ENCODE data around the gene GRB10.

Gene GRB10

DNA sequence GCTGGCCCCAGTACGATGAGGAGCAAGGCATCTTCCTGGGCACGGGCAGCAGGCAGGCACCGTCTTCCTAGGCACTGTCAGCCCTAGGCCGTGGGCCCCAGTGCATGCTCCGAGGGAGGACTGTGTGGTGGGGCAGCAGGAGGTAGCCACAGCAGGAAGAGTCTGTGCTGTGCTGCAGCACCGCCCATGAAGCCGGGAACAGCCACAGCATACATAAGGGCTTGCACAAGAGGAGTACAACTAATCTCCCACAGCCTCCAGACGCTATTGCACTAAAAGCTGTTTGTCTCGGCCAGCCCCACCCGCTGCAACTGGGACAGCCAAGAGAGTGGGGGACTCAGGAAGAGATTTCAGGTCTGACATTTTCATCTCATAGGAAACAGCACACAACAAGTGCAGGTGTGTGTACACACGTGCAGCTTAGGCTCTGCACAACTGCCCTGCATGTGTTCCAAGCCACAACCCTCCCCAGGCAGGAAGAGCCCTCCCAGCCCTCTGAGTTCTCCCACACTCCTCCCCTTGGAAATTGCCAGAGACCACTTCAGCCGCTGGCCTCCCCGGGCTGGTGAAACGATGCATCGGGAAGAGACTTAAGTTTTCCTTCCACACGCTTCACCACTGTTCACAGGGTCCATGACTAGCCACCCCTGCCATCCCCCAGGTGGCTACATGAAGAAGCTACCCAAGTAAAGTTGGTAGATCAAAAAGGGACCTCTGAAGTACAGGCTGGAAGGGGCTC, 129.4 kb downstream of the GRB10 start:
- no peak for DNase-seq (ENCODE audit: low read depth)

DNA sequence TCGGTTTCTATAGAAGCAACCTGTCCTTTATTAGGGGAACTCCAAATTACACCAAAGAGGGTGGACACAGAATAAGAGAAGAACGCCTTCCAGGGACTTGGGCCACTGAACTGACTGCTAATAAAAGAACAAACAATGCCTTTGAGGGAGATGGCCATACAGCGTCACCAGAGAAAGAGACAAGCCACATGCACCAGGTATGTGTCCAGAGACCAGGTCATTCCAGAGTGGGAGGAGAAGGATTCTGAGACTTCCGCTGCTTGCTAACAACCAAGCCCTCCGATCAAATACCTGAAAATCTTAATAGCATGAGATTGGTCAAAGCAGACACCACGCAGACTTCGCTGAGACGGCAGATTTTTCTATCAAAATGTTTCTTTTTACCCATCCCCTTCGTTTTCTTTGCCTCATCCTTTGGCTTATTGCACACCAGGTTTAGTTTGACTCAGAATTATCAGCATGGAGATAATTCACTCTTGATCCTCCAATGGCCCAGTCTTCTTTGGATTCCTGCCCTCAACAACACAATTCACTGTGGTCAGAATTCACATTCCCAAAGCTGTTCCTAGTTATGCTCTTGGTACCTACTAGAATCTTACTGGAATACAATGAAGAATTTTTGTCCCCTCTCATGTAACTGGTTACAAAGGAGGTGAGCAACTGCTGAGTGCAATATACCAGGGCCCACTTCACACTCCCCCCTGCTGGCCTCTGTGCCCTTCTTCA, 130.1 kb downstream of the GRB10 start:
- DNase-seq (ENCODE audit: low read depth), result no peak

DNA sequence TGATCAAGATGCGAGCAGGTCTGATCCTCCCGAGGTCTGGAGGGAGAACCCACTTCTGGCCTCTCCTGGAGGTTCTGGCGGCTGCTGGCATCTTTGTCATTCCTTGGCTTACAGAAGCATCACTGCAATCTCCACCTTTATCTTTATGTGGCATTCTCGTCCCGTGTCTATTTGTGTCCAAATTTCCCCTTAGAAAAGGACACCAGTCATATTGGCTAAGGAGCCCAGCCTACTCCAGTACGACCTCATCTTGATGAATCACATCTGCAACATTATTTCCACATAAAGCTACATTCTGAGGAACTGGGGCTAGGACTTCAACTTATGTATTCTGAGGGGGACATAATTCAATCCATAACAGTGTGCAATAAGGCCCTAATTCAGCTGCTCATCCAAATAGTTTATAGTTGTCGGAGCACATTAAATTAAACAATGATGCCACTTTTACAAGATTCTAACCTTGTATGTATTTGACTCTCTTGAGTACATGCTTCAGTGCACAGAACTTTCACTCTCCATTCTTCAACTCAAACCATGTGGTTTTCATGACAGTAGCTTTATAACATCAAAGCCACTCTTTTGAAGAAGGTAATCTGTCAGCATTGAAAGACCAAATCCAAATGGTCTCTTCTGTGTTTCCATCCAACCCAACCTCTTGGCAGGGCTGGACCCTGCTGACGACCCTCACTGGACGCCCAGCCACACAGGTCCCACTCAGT, 131.3 kb downstream of the GRB10 start:
- DNase-seq (ENCODE audit: low read depth), result no peak

DNA sequence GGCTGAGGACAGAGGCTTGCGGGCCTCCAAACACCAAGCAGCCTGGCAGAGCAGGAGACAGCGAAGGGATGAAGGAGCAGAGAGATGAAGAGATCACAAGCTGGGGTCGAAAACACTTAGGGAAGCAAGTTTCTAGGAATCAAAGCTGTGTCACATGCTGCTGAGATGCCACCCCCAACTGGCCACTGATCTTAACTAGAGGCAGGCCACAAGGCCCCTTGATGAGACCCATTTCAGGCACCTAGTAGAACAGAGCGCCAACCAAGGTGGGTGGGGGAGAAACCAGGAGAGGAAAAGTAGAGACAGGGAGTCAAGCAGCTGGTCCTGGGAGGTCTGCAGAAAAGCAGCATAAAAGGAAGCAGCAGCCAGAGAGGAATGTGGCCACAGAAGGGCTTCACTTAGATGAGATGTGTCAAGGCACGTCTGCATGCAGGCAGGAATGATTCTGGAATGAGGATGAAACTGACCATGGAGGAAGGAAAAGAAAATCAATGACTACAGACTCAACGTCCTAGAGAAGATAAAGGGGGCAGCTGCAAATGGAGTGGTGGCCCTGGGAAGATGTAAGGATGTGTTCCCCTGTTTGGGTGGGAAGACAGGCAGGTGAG, 132.5 kb downstream of the GRB10 start:
- DNase-seq (ENCODE audit: low read depth), result no peak

DNA sequence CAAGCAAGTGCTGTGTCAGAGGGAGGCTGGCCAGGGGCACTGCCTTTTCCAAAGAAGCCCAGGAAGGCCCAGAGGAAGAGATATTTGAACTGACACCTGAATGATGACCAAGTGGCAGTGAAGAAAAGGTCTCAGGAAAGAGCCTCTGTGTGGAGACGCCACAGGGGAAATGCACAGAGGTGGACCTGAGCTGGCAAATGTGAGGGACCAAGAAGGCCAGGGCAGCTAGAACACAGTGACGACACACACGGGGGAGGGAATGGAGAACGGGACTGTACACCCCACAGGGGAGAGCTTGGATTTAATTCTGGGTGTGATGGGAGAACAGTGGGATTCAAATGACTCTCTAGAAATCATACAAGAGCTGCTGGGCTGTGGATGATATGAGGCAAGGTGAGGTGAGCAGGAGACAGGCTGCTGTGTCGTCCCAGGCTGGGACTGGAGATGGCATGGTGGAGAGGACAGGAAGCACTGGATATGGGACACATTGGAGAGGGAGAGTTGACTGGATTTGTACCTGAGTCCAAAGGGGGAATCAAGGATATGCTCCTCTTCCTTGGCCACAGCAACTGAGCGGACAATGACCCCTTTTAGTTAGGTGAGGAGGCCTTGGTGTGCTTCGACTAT, 133.3 kb downstream of the GRB10 start:
- no peak for DNase-seq (ENCODE audit: low read depth)

DNA sequence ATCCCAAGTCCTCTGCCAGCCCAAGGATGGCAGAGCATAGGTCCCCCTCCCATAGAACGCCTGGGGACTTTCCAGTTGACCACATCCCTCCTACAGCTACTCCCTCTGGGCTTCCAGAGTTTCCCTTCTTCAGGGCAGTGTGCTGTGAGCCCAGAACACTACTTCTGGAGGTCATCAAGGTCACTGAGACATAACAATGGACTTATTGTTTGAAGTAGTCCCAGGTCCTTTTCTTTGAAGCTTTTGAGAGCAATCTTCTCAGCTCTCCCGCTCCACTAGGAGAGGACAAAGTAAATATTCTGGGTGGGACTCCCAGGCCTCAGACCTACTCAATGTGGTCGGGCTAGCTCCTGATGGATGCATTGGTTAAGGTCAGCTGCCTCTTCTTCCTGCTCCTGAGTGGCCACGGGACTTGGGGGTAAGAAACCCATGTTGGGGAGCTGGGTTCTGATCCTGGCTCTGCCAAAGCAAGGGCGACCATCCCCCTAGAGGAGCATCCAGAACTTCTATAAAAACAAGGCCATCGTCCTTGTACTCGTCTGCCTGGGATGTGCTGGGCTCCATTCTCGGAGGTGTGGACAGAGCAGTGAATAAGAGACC, 134.0 kb downstream of the GRB10 start:
- no peak for DNase-seq (ENCODE audit: low read depth)

DNA sequence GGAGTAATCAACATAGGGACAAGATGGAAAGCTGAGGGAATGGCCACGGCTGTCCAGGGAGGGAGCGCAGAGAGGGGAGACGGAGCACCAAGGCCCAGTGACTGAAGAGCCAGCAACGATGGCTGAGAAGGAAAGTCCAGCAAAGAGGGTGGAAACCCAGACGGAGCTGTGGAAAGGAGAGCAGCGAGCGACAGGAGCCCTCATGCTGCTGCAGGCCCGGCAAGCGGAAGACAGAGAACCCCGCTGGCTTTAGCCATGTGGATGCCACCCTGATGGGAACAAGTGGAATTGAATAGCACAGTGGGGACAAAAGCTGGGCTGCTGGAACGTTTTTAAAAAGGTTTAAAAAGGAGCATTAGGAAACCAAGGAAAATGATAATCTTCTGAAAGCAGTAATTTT, 134.6 kb downstream of the GRB10 start:
- DNase-seq (ENCODE audit: low read depth), result no peak

DNA sequence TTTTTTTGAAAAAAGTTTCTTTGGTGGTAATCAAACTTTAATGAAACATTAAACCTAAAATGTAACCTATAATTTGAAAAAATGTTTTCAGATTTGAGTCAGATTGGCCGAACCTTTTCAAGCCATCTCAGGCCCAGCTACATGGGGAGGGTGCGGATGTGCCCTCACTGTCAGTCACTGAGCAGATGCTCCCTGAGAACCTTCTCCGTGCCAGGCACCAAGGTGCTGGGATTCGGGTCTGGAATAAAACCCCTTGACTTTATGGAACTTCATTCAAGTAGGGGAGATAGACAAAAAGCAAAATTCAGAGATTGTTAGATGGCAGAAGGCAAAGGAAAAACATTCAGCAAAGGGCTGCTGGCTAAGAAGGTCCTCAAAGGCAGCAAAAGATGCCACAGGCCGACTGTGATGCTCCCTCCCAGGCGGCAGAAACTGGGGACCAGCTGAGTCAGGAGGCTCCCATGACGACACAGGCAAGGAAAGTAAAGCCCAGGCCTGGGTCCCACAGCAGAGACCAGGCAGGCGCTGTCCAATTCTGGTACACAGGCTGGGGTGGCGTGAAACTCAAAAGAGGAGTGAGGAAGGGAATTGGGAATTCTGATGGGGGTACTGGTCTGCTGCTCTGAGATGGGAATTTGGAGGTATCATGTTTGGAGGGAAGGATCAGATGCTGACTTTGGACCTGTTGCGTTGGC, 135.3 kb downstream of the GRB10 start:
- DNase-seq (ENCODE audit: low read depth), result no peak

DNA sequence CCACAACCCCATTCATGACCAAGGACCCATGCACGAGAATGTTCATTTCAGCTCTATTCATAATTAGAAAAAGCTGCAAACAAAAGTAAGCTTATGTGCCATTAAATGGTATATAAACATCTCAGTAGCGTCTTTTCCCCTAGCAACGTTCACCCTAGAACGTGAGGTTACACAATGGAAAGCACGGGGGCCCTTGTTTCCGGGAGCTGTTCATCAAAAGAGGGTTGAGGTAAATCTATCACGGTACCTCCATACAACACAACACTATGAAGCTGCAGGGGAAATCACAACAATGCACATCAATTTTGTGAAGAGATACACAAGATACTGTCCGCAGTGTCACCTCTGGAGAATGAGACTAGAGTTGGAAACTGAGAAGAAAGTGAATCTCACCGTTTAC, 136.6 kb downstream of the GRB10 start:
- no peak for DNase-seq (ENCODE audit: low read depth)

DNA sequence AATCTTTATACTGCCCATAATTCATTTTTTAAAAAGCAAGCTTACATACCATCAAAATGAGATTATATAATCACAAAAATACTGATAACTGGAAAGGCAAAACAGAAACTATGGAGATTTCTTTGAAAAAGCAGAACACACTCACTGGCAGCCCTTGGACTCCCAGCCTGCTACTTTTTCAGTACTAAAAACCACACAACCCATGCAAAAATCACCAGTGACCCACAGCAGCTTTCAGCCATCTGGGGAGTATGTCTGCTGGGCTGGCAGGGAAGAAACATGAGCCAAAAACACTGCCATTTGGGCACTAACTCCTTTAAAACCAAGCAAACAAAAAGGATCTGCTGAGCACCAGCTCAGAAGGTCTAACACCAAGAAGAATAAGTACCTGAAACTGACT, 137.5 kb downstream of the GRB10 start:
- no peak for DNase-seq (ENCODE audit: low read depth)

DNA sequence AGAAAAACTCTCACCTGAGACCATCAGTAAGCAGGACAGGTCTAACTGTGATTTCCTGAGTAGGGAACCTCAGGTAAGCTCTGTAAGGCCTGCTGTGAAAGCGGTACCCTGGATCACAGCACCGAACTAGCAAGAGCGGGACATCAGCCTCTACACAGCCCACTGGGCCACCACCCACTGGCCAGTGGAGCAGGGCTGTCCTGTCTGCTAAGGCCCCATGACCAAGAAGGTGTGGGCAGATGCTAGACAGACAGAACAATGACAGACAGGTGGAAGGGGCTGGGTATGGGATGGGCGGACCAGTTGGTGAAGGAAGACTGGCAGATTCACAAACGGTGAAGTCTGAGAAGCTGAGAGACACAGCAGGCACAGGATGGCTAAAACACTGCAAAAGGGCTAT, 138.1 kb downstream of the GRB10 start:
- no peak for DNase-seq (ENCODE audit: low read depth)

DNA sequence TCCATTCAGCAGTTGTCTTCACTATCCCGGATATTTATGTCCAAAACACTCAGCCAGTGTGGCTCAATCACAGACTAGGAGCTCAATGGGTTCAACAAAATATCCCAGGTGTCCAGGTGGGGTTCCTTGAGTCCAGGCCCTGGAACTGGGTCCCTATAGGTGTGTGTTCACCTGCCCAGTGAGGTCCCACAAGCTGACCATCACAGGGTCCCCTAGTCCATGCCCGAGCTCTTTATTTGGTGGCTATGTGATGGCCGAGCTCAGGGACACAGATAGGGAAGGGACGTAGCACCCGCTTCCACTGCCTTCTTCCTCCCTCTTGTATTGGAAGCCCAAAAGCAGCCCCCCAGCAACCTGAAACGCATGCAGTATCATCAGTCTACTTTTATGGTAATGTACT, 138.6 kb downstream of the GRB10 start:
- no peak for DNase-seq (ENCODE audit: low read depth)

DNA sequence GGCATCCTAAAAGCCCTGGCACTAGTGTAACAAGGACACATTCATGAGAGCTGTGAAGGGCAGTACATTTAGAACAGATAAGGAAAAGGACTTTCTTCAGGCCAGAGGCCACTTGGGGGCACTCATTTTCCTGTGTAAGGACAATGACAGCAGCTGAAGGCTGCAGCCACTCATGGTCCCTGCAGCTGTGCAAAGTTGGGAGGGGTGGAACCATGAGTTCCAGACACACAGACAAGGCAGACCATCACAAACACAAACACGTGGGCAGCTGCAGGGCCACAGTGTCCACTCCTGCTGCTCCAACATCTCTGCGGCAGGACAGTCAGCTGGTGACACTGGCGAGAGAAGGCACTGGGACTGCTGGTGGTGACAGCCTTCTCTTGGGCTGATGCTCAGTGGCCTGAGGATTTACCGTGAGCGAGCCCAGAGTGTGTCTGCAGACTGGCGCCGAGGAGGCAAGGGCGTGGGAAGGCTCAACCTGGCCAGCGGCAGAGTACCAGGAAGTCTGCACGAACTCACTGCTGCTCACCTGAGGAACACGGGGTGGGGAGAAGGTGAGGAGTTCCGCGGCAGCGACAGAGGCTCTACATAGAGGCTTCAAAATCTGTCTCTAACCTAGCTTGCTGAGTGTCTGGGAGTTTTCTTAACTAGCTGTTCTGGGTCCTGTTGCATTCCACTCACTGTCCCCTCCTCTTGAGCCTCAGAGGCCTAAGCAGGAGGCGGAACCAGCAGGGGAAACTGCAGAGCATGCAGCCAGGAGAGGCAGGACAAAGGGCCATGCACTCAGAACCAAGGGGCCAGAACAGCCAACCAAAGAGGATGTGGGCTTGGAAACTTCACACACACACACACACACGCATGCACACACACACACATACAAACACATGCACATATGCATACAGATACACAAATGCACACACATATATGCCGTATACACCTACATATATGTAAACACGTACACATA, 141.0 kb downstream of the GRB10 start:
- no peak for DNase-seq (ENCODE audit: low read depth)

DNA sequence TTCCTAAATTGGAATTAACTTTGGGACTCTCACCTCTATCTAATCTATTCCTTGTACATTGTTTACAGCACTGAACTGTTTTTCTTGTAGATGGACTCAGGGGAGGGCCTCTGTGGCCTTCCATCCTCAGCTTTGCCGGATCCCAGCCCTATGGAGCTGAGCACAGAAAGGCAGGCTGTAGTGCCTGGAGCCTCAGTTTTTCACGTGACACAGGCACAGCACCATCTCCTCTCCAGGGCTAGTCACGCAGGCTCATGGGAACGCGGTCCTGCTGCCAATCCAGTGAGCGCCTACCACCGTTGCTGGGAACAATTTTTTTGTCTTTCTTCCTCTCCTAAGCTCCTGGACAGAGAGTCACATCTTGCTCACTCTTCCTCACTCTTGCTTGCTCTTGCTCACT, 141.9 kb downstream of the GRB10 start:
- DNase-seq (ENCODE audit: low read depth), result no peak

DNA sequence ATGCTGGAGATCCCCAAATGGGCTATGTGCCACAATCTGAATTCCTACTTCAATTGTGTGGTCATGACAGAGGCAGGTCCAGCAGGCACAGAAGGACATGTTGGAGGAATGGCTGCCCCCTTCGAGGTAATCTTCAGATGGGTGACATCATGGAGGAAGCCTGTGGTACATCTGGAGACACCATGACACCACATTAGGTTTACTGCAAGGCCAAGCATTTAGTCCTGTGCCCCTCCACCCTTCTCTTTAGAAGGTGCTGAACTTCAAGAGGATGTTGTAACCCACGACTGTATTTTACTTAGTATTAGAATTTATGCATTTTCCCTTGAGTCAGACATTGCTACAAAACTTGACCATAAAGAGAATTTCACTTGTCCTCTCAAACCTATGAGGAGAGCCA, 142.4 kb downstream of the GRB10 start:
- DNase-seq (ENCODE audit: low read depth), result no peak

DNA sequence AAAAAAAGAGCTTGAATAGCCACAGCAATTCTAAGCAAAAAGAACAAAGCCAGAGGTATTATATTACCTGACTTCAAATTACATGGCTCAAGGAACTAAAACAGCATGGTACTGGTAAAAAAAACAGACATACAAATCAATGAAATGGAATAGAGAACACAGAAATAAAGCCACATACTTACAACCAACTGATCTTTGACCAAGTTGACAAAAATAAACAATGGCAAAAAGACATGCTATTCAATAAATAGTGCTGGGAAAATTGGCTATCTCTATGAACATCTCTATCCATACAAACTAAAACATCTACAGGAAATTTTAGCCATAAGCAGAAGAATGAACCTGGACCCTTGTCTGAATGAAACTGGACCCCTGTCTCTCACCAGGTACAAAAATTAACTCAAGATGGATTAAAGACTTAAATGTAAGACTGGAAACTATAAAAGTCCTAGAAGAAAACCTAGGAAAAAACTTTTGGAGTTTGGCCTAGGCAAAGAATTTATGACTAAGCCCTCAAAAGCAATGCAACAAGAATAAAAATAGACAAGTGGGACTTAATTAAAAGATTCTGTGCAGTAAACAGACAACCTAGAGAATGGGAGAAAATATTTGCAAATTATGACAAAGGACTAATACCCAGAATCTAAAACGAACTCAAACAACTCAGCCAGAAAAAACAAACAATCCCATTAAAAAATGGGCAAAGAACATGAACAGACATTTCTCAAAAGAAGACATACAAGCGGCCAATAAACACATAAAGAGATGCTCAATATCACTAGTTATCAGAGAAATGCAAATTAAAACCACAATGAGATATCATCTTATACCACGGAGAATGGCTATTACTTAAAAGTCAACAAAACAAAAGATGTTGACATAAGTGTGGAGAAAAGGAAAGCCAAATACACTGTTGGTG, 144.7 kb downstream of the GRB10 start:
- no peak for DNase-seq (ENCODE audit: low read depth)

DNA sequence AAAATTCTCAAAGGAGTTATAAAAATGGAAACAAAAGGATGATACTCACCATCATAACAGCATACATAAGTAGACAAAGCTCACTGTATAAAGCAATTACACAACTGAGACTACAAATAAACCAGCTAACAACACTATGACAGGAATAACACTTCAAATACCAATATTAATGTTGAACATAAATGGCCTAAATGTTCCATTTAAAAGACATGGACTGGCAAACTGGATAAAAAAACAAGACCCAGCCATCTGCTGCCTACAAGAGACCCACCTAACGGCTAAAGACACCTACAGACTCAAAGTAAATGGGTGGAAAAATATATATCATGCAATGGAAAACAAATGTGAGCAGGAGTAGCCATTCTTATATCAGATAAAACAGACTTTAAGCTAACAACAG, 148.3 kb downstream of the GRB10 start:
- no peak for DNase-seq (ENCODE audit: low read depth)

DNA sequence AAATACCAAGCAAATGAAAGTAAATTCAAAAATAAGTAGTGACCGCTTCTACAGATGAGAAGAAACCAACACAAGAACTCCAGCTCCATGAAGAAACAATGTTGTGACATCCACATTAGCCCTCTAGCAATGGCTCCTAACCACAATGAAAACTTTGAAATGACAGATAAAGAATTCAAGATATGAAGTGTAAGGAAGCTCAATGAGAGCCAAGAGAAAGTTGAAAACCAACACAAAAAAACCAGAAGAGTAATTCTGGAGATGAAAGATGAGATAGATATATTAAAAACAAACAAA, 149.3 kb downstream of the GRB10 start:
- DNase-seq (ENCODE audit: low read depth), result no peak

Measured in GM04504 (cell line).